ENCODE data around the gene AURKA.
"Not testable (repeated sequence)": the region's sequence is repeated elsewhere in the genome, so short reads cannot be mapped to it uniquely, and the experiment has no call there.

Gene AURKA

DNA sequence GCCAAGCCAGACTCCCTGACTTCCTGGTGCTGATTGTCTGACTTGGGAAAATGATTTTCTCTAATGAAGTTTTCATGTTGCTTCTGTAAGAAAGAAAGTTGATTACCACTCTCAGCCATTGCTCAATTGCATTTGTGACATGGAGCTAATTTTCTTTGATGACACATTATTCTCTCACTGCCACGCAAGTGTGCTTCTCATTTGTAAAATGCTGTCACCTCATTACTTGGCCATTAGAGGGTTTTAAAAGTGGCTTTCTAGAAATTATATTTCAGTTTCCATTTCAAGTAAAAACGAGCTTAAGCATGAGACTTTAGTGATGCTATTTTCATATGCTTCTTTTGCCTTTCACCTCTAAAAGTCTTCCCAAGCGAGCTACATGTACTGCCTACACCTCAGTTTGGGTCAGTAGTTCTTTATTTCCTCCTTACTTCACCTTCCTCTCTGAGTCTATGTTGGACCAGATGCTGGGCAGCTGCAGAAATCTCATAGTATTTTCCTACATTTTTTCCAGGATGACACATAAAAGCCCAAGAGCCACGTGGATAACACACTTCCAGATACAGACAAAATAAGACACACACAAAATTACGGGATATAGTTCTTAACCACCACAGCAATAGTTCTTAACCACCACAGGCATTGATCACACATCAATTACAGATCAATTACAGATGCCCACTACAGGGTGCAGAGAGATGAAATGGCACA, 39.5 kb downstream of the AURKA start:
- no peak overlapping the region for H3K9ac ChIP-seq (ENCODE audit: low read length in 5 of 5)
- H3K27me3 ChIP-seq (ENCODE audit: control insufficient read depth in 5 of 5, insufficient read depth in 4 of 5, low read length in 5 of 5): peaks cover 0 to 7% (median 3%) of the 10 kb centered on the region in 5 donors
- no peaks in the 10 kb centered on the region for H3K9me3 ChIP-seq (ENCODE audit: control insufficient read depth in 5 of 5, low read length in 5 of 5)

DNA sequence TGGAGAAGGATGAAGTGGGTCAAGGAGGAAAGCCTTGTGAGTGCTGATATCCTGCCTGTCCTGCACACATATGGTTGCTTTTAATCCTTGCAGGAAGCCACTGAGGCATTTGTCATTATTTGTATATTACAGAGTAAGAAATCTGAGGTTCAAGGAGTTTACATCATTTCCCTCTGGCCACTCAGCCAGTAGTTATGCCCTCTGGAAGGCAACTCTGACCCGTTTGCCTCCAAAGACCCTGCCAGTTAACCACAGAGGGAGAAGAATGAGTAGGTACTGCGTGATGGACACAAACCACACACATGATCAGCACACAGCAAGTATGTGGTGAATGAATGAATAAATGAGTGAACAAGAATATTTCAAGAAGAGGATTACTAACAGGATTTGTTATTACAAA, 41.2 kb downstream of the AURKA start:
- Histone ChIP-seq H3K27ac (ENCODE audit: low read depth, low read length) (no peak overlapping the region), H3K4me3 (ENCODE audit: low read depth in 1 of 5, low read length in 5 of 5) (no peak overlapping the region), H3K36me3 (ENCODE audit: control insufficient read depth in 5 of 5, insufficient read depth in 5 of 5, low read length in 5 of 5) (no peaks in the 10 kb centered on the region), H3K9ac (ENCODE audit: low read length in 5 of 5) (no peak overlapping the region), H3K9me3 (ENCODE audit: control insufficient read depth in 5 of 5, low read length in 5 of 5) (no peaks in the 10 kb centered on the region), H3K4me1 (ENCODE audit: control insufficient read depth in 5 of 5, insufficient read depth in 5 of 5, low read length in 5 of 5) (no peaks in the 10 kb centered on the region), H3K27me3 (ENCODE audit: control insufficient read depth in 5 of 5, insufficient read depth in 4 of 5, low read length in 5 of 5) (peaks cover 0 to 7% (median 3%) of the 10 kb centered on the region in 5 donors)

More for the DNA sequence above, 39.5 kb downstream of the AURKA start:
- no peak overlapping the region for H3K27ac ChIP-seq (ENCODE audit: low read depth, low read length)
- no peaks in the 10 kb centered on the region for H3K4me1 ChIP-seq (ENCODE audit: control insufficient read depth in 5 of 5, insufficient read depth in 5 of 5, low read length in 5 of 5)
- H3K4me3 ChIP-seq (ENCODE audit: low read depth in 1 of 5, low read length in 5 of 5): no peak overlapping the region
- H3K36me3 ChIP-seq (ENCODE audit: control insufficient read depth in 5 of 5, insufficient read depth in 5 of 5, low read length in 5 of 5): no peaks in the 10 kb centered on the region

DNA sequence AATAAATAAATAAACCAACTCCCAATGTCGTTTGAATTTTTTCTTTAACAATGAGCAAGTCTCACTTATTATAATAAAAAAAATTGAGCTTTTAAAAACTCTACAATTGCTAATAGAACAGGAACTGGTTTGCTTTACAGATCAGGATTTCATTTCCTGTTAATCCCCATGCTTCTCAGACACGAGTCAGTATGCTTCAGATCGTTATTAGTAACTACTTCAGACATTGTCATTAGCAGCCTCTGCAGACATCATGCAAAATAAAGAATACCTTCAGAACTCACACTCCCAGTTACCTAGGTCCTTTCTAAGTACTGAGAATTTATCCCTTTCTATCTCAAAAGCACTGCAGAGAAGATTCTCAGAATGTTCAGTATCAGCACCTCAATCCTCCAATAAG, 43.3 kb downstream of the AURKA start:
- Histone ChIP-seq H3K4me1 (ENCODE audit: control insufficient read depth in 5 of 5, insufficient read depth in 5 of 5, low read length in 5 of 5) (peaks cover 0 to 6% (median 5%) of the 10 kb centered on the region in 5 donors), H3K36me3 (ENCODE audit: control insufficient read depth in 5 of 5, insufficient read depth in 5 of 5, low read length in 5 of 5) (no peaks in the 10 kb centered on the region), H3K27me3 (ENCODE audit: control insufficient read depth in 5 of 5, insufficient read depth in 4 of 5, low read length in 5 of 5) (peaks cover 3 to 15% (median 12%) of the 10 kb centered on the region in 5 donors), H3K27ac (ENCODE audit: low read depth, low read length) (no peak overlapping the region), H3K9me3 (ENCODE audit: control insufficient read depth in 5 of 5, low read length in 5 of 5) (no peaks in the 10 kb centered on the region), H3K4me3 (ENCODE audit: low read depth in 1 of 5, low read length in 5 of 5) (no peak overlapping the region), H3K9ac (ENCODE audit: low read length in 5 of 5) (no peak overlapping the region)

DNA sequence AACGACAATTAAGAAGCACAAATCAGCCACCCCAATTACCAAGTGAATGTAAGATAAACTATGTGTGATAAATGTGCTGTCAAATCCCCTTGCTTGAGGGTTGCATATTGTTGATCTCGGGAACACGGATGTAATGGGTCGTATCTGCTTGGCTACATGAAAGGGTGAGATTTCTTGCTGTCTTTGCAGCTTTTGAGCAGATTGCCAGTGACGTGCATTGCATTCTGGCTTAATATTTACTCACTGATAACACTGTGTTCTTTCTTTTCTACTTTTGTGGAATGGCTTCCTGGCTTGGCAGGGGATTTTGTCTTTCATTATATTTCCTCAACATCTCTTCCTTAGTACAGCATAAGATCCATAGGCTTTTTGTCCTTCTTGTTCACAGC, 43.7 kb downstream of the AURKA start:
- Histone ChIP-seq H3K4me1 (ENCODE audit: control insufficient read depth in 5 of 5, insufficient read depth in 5 of 5, low read length in 5 of 5) (peaks cover 0 to 7% (median 7%) of the 10 kb centered on the region in 5 donors), H3K4me3 (ENCODE audit: low read depth in 1 of 5, low read length in 5 of 5) (no peak overlapping the region), H3K27ac (ENCODE audit: low read depth, low read length) (no peak overlapping the region), H3K27me3 (ENCODE audit: control insufficient read depth in 5 of 5, insufficient read depth in 4 of 5, low read length in 5 of 5) (peaks cover 3 to 19% (median 15%) of the 10 kb centered on the region in 5 donors), H3K9ac (ENCODE audit: low read length in 5 of 5) (no peak overlapping the region), H3K9me3 (ENCODE audit: control insufficient read depth in 5 of 5, low read length in 5 of 5) (no peaks in the 10 kb centered on the region), H3K36me3 (ENCODE audit: control insufficient read depth in 5 of 5, insufficient read depth in 5 of 5, low read length in 5 of 5) (no peaks in the 10 kb centered on the region)

DNA sequence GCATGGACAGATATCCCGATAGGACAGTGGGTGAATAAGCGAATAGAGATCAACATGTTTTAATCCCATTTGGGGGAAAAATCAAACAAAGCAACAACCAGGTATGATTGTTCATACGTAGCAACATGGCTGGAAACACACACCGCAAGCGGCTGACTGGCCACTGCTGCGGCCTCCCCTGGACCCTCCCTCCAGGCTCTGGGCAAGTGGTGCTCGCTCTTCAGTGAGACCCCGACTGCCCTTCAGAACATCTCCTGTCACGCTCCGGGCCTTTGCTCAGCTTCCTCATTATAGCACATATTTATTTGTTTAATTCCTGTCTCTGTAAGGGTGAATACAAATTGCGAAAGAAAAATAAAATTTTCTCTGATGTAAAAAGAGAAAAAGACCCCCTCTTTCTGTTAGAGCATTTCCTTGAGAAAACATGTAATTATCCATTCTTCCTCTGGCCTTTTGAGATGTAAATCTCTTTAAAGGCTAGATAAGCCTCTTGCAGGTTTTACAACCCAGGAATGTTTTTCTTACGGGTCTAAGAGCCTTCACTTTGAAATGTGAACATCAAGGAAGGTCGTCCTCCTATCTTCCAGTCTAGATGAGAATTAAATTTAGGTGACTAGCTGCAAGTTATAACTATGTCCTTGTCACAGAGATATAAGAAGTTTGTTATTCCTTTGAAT, 44.2 kb downstream of the AURKA start:
- Histone ChIP-seq H3K36me3 (ENCODE audit: control insufficient read depth in 5 of 5, insufficient read depth in 5 of 5, low read length in 5 of 5) (no peaks in the 10 kb centered on the region), H3K9me3 (ENCODE audit: control insufficient read depth in 5 of 5, low read length in 5 of 5) (no peaks in the 10 kb centered on the region), H3K9ac (ENCODE audit: low read length in 5 of 5) (no peak overlapping the region), H3K27me3 (ENCODE audit: control insufficient read depth in 5 of 5, insufficient read depth in 4 of 5, low read length in 5 of 5) (peaks cover 6 to 23% (median 20%) of the 10 kb centered on the region in 5 donors), H3K4me1 (ENCODE audit: control insufficient read depth in 5 of 5, insufficient read depth in 5 of 5, low read length in 5 of 5) (peaks cover 0 to 7% (median 7%) of the 10 kb centered on the region in 5 donors), H3K4me3 (ENCODE audit: low read depth in 1 of 5, low read length in 5 of 5) (no peak overlapping the region), H3K27ac (ENCODE audit: low read depth, low read length) (no peak overlapping the region)

DNA sequence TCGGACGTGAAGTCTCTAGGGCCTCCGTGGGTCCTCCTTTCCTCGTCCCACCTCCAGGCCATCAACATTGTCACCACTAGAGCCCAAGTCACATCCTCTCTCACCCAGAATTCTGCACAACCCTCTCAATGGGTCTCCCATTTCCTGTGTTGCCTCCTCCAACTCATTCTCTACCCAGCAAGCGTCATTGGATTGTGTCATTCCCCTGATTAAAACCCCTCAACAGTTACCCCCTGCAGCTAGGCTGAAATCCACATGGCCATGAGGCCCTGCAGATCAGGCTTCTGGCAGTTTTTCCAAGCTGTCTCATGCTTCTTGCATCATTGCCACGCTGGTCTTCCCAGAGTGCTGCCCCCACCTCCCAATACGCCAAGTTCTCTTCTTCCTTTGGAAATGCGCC, 46.1 kb downstream of the AURKA start:
- peaks cover 6 to 23% (median 22%) of the 10 kb centered on the region in 5 donors for H3K27me3 ChIP-seq (ENCODE audit: control insufficient read depth in 5 of 5, insufficient read depth in 4 of 5, low read length in 5 of 5)
- no peak overlapping the region for H3K4me3 ChIP-seq (ENCODE audit: low read depth in 1 of 5, low read length in 5 of 5)
- no peaks in the 10 kb centered on the region for H3K36me3 ChIP-seq (ENCODE audit: control insufficient read depth in 5 of 5, insufficient read depth in 5 of 5, low read length in 5 of 5)
- H3K9ac ChIP-seq (ENCODE audit: low read length in 5 of 5): no peak overlapping the region
- H3K27ac ChIP-seq (ENCODE audit: low read depth, low read length): no peak overlapping the region
- peaks cover 0 to 7% (median 7%) of the 10 kb centered on the region in 5 donors for H3K4me1 ChIP-seq (ENCODE audit: control insufficient read depth in 5 of 5, insufficient read depth in 5 of 5, low read length in 5 of 5)
- no peaks in the 10 kb centered on the region for H3K9me3 ChIP-seq (ENCODE audit: control insufficient read depth in 5 of 5, low read length in 5 of 5)

DNA sequence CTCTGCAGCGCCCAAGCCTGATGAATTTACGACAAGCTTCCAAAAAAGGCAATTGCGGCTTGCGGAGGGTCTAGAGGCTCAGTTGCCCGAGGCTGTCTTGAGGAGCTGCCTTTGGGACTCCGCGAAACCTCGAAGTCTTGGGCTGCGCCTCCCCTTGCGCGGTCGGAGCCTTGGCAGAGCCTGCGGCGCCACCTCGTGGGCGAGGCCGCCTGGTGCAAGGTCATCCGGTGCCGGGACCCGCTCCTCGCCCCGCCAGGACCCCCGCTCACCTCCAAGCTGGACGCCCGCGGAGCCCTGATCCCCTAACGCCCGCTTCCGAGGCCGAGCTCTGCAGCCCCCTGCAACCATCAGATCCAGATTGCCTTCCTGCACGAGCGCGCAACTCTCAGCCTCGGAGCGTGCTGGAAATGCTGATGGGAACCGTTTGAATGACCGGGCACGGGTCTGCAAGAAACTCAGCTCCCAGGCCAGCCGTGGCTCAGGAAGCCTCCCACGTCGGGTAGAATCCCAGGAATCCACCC, 48.1 kb downstream of the AURKA start:
- H3K27me3 ChIP-seq (ENCODE audit: control insufficient read depth in 5 of 5, insufficient read depth in 4 of 5, low read length in 5 of 5): peaks cover 6 to 23% (median 16%) of the 10 kb centered on the region in 5 donors
- H3K9me3 ChIP-seq (ENCODE audit: control insufficient read depth in 5 of 5, low read length in 5 of 5): no peaks in the 10 kb centered on the region
- H3K4me3 ChIP-seq (ENCODE audit: low read depth in 1 of 5, low read length in 5 of 5): no peak overlapping the region
- no peaks in the 10 kb centered on the region for H3K36me3 ChIP-seq (ENCODE audit: control insufficient read depth in 5 of 5, insufficient read depth in 5 of 5, low read length in 5 of 5)
- no peak overlapping the region for H3K9ac ChIP-seq (ENCODE audit: low read length in 5 of 5)
- H3K27ac ChIP-seq (ENCODE audit: low read depth, low read length): no peak overlapping the region
- peaks cover 0 to 7% (median 7%) of the 10 kb centered on the region in 5 donors for H3K4me1 ChIP-seq (ENCODE audit: control insufficient read depth in 5 of 5, insufficient read depth in 5 of 5, low read length in 5 of 5)

DNA sequence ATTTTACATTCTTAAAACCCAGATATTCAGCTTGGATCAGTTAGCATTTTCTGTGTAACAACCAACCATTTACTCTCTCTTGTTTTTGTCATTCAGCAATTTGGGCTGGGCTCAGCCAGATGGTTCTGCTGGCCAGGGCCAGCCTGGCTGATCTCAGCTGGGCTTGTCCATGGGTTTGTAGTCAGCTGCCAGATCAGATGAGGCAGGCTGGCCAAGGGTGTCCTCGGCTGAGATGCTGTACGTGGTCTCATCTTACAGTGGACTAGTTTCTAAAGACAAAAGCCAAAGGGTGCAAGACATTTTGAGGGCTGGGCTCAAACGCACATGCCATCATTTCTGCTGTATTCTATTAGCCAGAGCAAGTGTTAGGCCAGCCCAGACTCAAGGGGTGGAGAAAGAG, 49.2 kb downstream of the AURKA start:
- Histone ChIP-seq H3K27me3 (ENCODE audit: control insufficient read depth in 5 of 5, insufficient read depth in 4 of 5, low read length in 5 of 5) (peaks cover 6 to 23% (median 16%) of the 10 kb centered on the region in 5 donors), H3K4me1 (ENCODE audit: control insufficient read depth in 5 of 5, insufficient read depth in 5 of 5, low read length in 5 of 5) (peaks cover 0 to 7% (median 7%) of the 10 kb centered on the region in 5 donors), H3K36me3 (ENCODE audit: control insufficient read depth in 5 of 5, insufficient read depth in 5 of 5, low read length in 5 of 5) (no peaks in the 10 kb centered on the region), H3K4me3 (ENCODE audit: low read depth in 1 of 5, low read length in 5 of 5) (no peak overlapping the region), H3K27ac (ENCODE audit: low read depth, low read length) (no peak overlapping the region), H3K9me3 (ENCODE audit: control insufficient read depth in 5 of 5, low read length in 5 of 5) (no peaks in the 10 kb centered on the region), H3K9ac (ENCODE audit: low read length in 5 of 5) (no peak overlapping the region)

DNA sequence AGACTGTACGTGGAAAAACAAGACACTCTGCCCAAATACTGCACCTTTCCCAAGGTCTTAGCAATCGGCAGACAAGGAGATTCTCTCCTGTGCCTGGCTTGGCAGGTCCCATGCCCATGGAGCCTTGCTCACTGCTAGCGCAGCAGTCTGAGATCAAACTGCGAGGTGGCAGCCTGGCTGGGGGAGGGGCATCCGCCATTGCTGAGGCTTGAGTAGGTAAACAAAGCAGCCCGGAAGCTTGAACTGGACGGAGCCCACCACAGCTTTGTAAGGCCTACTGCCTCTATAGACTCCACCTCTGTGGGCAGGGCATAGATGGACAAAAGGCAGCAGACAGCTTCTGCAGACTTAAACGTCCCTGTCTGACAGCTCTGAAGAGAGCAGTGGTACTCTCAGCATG, 55.3 kb downstream of the AURKA start:
- H3K36me3 ChIP-seq (ENCODE audit: control insufficient read depth in 5 of 5, insufficient read depth in 5 of 5, low read length in 5 of 5); H3K4me3 ChIP-seq (ENCODE audit: low read depth in 1 of 5, low read length in 5 of 5); H3K27me3 ChIP-seq (ENCODE audit: control insufficient read depth in 5 of 5, insufficient read depth in 4 of 5, low read length in 5 of 5): not testable (repeated sequence)

DNA sequence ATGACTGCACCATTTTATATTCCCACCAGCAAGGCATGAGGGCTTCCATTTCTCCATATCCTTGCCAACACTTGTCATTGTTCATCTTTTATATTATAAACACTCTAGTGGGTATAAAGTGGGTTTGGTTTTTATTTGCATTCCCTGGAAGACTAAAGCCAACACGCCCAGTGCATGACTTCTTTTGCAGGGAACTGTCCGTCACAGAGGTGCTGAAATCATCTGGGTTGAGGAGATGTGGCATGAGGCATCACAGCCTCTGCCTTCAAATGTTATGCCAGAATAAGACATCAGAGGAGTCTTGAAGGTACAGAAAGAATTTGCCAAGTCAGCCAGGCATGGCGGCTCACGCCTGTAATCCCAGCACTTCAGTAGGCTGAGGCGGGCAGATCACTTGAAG, 63.2 kb downstream of the AURKA start:
- Histone ChIP-seq H3K4me1 (ENCODE audit: control insufficient read depth in 5 of 5, insufficient read depth in 5 of 5, low read length in 5 of 5) (no peaks in the 10 kb centered on the region), H3K27ac (ENCODE audit: low read depth, low read length) (no peak overlapping the region), H3K36me3 (ENCODE audit: control insufficient read depth in 5 of 5, insufficient read depth in 5 of 5, low read length in 5 of 5) (no peaks in the 10 kb centered on the region), H3K27me3 (ENCODE audit: control insufficient read depth in 5 of 5, insufficient read depth in 4 of 5, low read length in 5 of 5) (peaks cover 0 to 7% (median 3%) of the 10 kb centered on the region in 5 donors), H3K4me3 (ENCODE audit: low read depth in 1 of 5, low read length in 5 of 5) (no peak overlapping the region), H3K9ac (ENCODE audit: low read length in 5 of 5) (no peak overlapping the region), H3K9me3 (ENCODE audit: control insufficient read depth in 5 of 5, low read length in 5 of 5) (peaks cover 0 to 6% (median 0%) of the 10 kb centered on the region in 5 donors)

More for the DNA sequence above, 55.3 kb downstream of the AURKA start:
- not testable (repeated sequence) for H3K9me3 ChIP-seq (ENCODE audit: control insufficient read depth in 5 of 5, low read length in 5 of 5); H3K9ac ChIP-seq (ENCODE audit: low read length in 5 of 5); H3K4me1 ChIP-seq (ENCODE audit: control insufficient read depth in 5 of 5, insufficient read depth in 5 of 5, low read length in 5 of 5); H3K27ac ChIP-seq (ENCODE audit: low read depth, low read length)
